HepG2 (cell line): Measurements from ENCODE around the gene TXLNA. TPM values are rescaled to one million over a fixed set of nuclear protein-coding genes. Genes with fewer than 3 reads are reported as not detected.

Experiments used
- AHR ChIP-seq: IDR thresholded peaks from 2 replicates; pipeline ENCODE4 v1.6.1; 2018; ENCODE audit warnings: missing genetic modification reagents, missing compliant biosample characterization
- AKNA ChIP-seq: sonication (generic); formaldehyde crosslinking; IDR thresholded peaks from 2 replicates; pipeline ENCODE4 v1.4.0; 2020; ENCODE audit warnings: missing genetic modification reagents, borderline replicate concordance
- BRCA1 ChIP-seq: sonication (generic); formaldehyde crosslinking; IDR thresholded peaks from 2 replicates; pipeline ENCODE4 v1.4.0; 2020; ENCODE audit warnings: missing genetic modification reagents
- CREM ChIP-seq, 2 experiments: sonication (generic) in 1 of 2; formaldehyde crosslinking in 1 of 2; IDR thresholded peaks; 2 replicates each; pipeline versions ENCODE4 v1.4.0 to v1.6.1; 2016 to 2020; ENCODE audit warnings: antibody characterized with exemption in 1 of 2, mild to moderate bottlenecking in 1 of 2, missing genetic modification reagents in 1 of 2
- HMG20B ChIP-seq: conservative IDR thresholded peaks from 2 replicates; pipeline ENCODE4 v1.6.1; 2016; ENCODE audit warnings: missing genetic modification reagents, missing compliant biosample characterization
- KLF13 ChIP-seq: sonication (generic); formaldehyde crosslinking; IDR thresholded peaks from 2 replicates; pipeline ENCODE4 v1.4.0; 2020; ENCODE audit warnings: mild to moderate bottlenecking, missing genetic modification reagents
- KMT2B ChIP-seq: IDR thresholded peaks from 2 replicates; pipeline ENCODE4 v1.6.1; 2016; ENCODE audit warnings: missing genetic modification reagents, missing compliant biosample characterization
- MAX ChIP-seq: IDR thresholded peaks from 2 replicates; pipeline ENCODE4 v1.6.1; 2012; ENCODE audit warnings: inconsistent platforms
- RORA ChIP-seq: sonication (generic); formaldehyde crosslinking; IDR thresholded peaks from 2 replicates; pipeline ENCODE4 v1.5.0; 2020; ENCODE audit warnings: mild to moderate bottlenecking, missing genetic modification reagents, moderate library complexity
- SNAPC4 ChIP-seq: sonication (generic); formaldehyde crosslinking; IDR thresholded peaks from 2 replicates; pipeline ENCODE4 v1.4.0; 2020; ENCODE audit warnings: mild to moderate bottlenecking, missing genetic modification reagents
- ZC3H13 ChIP-seq: sonication (generic); formaldehyde crosslinking; IDR thresholded peaks from 2 replicates; pipeline ENCODE4 v1.8.1; 2023; ENCODE audit warnings: mild to moderate bottlenecking, missing genetic modification reagents, moderate library complexity
- ZNF136 ChIP-seq: sonication (generic); formaldehyde crosslinking; IDR thresholded peaks from 2 replicates; pipeline ENCODE4 v1.8.1; 2022; ENCODE audit warnings: low read depth, mild to moderate bottlenecking, moderate library complexity, missing genetic modification reagents
- ZNF138 ChIP-seq: sonication (generic); formaldehyde crosslinking; IDR thresholded peaks from 2 replicates; pipeline ENCODE4 v1.5.0; 2020; ENCODE audit warnings: mild to moderate bottlenecking, low read depth, missing genetic modification reagents
- ZNF337 ChIP-seq: sonication (generic); formaldehyde crosslinking; IDR thresholded peaks from 2 replicates; pipeline ENCODE4 v1.5.1; 2020; ENCODE audit warnings: missing genetic modification reagents, low read depth, mild to moderate bottlenecking, borderline replicate concordance
- ZNF354B ChIP-seq: sonication (generic); formaldehyde crosslinking; IDR thresholded peaks from 2 replicates; pipeline ENCODE4 v1.8.0; 2022; ENCODE audit warnings: mild to moderate bottlenecking, missing genetic modification reagents
- ZNF414 ChIP-seq: sonication (generic); formaldehyde crosslinking; IDR thresholded peaks from 2 replicates; pipeline ENCODE4 v1.5.0; 2020; ENCODE audit warnings: missing genetic modification reagents
- ZNF572 ChIP-seq: sonication (generic); formaldehyde crosslinking; IDR thresholded peaks from 2 replicates; pipeline ENCODE4 v1.5.1; 2020; ENCODE audit warnings: mild to moderate bottlenecking, missing genetic modification reagents
- polyA plus RNA-seq, 8 experiments: library from polyadenylated mRNA; depleted of rRNA in 3 of 8; stranded (reverse) in 7 of 8; unstranded in 1 of 8; fragments of >200 nt; fragmentation: Illumina TruSeq in 4 of 8; extraction: Trizol in 4 of 8; gene quantifications; 2 replicates each; pipeline versions ENCODE4 v1.2.1 to v1.2.3, GENCODE V29; 2011 to 2016; ENCODE audit warnings: low read depth in 4 of 8, missing spikeins in 1 of 8, mixed read lengths in 1 of 8; ENCODE audit not compliant: insufficient read depth in 1 of 8
- total RNA-seq, 5 experiments: library from RNA; depleted of rRNA; stranded (reverse); fragments of >200 nt; fragmentation: Illumina TruSeq; extraction: Trizol; gene quantifications; 2 replicates each; pipeline ENCODE4 v1.2.3, GENCODE V29; 2016; ENCODE audit warnings: low read depth in 1 of 5

TXLNA gene
- total and polyA plus RNA-seq, 2 of the 13 experiments (the other 11 are each of a cell fraction or from before 2014, with no cell fraction given): 29.6 to 67.8 TPM

- no peak for TF ChIP-seq AKNA
- TF ChIP-seq KMT2B (CRISPR knock-in tag): no peak; the same call in 1 of the 2 replicates
- TF ChIP-seq ZNF337 (CRISPR knock-in tag): no peak
- TF ChIP-seq ZNF572: no peak
- no peak for TF ChIP-seq HMG20B (CRISPR knock-in tag)
- TF ChIP-seq AHR (CRISPR knock-in tag): no peak
- TF ChIP-seq ZNF138: no peak
- no peak for TF ChIP-seq ZNF414 (CRISPR knock-in tag)
- no peak for TF ChIP-seq MAX
- peak; percentile 59 for TF ChIP-seq CREM (IDR thresholded peaks at IDR 0.05)
- no peak for TF ChIP-seq CREM (CRISPR knock-in tag; IDR thresholded peaks at IDR 0.05)
- TF ChIP-seq RORA: no peak
- TF ChIP-seq KLF13 (CRISPR knock-in tag): no peak
- TF ChIP-seq ZC3H13 (CRISPR knock-in tag): no peak
- TF ChIP-seq SNAPC4: no peak
- no peak for TF ChIP-seq ZNF354B (CRISPR knock-in tag)
- TF ChIP-seq ZNF136 (CRISPR knock-in tag): no peak
- no peak for TF ChIP-seq BRCA1 (CRISPR knock-in tag)
Measured at GRCh38 chr1:32178380-32179192, 889 bp upstream of the TXLNA start (continued).
